Loucy (cell line): ENCODE data around the gene TTC24.

Experiments used
- EZH2phosphoT487 ChIP-seq: fragments of 200-600 bp; IDR thresholded peaks from 2 replicates; pipeline ENCODE4 v1.6.1; 2018; ENCODE audit warnings: antibody characterized with exemption, mild to moderate bottlenecking, moderate library complexity, borderline replicate concordance
- TF ChIP-seq, protein P1 (sequence below): fragments of 200-600 bp; sonication (generic); conservative IDR thresholded peaks from 2 replicates; pipeline ENCODE4 v1.5.1; 2014; ENCODE audit warnings: mild to moderate bottlenecking, antibody characterized with exemption, low read length

DNA sequence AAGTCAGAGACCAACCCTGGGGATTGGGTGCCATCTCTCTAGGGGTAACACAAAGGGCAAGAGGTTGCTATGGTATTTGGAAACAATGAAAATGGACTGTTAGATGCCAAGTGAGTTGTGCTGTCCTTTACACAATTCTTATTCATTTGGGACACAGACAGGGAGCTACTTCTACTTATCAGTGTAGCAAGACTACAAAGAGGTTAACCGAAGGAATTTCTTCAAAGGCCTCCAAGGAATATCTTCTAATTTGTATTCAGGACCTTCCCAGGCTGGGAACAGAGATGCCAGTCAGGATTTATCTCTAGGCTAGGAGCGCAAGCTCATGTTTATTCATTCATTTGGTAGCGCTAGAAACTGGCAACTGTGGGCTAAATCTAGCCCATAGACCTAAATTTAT lies 14.7 kb downstream of the TTC24 start:
- TF ChIP-seq, protein P1, sequence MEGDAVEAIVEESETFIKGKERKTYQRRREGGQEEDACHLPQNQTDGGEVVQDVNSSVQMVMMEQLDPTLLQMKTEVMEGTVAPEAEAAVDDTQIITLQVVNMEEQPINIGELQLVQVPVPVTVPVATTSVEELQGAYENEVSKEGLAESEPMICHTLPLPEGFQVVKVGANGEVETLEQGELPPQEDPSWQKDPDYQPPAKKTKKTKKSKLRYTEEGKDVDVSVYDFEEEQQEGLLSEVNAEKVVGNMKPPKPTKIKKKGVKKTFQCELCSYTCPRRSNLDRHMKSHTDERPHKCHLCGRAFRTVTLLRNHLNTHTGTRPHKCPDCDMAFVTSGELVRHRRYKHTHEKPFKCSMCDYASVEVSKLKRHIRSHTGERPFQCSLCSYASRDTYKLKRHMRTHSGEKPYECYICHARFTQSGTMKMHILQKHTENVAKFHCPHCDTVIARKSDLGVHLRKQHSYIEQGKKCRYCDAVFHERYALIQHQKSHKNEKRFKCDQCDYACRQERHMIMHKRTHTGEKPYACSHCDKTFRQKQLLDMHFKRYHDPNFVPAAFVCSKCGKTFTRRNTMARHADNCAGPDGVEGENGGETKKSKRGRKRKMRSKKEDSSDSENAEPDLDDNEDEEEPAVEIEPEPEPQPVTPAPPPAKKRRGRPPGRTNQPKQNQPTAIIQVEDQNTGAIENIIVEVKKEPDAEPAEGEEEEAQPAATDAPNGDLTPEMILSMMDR = no peak
- TF ChIP-seq EZH2phosphoT487 = no peak
